ENCODE data around the gene PDZRN4.

The PDZRN4 gene

GRCh38 chr12:41479426-41479825 is 291.3 kb downstream of the PDZRN4 start:
- DNase-seq (ENCODE audit: low read depth) = no peak
- no peak overlapping the region for H3K4me3 ChIP-seq (ENCODE audit: low read length)
- TF ChIP-seq, protein P1, sequence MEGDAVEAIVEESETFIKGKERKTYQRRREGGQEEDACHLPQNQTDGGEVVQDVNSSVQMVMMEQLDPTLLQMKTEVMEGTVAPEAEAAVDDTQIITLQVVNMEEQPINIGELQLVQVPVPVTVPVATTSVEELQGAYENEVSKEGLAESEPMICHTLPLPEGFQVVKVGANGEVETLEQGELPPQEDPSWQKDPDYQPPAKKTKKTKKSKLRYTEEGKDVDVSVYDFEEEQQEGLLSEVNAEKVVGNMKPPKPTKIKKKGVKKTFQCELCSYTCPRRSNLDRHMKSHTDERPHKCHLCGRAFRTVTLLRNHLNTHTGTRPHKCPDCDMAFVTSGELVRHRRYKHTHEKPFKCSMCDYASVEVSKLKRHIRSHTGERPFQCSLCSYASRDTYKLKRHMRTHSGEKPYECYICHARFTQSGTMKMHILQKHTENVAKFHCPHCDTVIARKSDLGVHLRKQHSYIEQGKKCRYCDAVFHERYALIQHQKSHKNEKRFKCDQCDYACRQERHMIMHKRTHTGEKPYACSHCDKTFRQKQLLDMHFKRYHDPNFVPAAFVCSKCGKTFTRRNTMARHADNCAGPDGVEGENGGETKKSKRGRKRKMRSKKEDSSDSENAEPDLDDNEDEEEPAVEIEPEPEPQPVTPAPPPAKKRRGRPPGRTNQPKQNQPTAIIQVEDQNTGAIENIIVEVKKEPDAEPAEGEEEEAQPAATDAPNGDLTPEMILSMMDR (IDR thresholded peaks at IDR 0.05; ENCODE audit: insufficient read depth, low read depth, low read length, missing control alignments) = no peak

DNA sequence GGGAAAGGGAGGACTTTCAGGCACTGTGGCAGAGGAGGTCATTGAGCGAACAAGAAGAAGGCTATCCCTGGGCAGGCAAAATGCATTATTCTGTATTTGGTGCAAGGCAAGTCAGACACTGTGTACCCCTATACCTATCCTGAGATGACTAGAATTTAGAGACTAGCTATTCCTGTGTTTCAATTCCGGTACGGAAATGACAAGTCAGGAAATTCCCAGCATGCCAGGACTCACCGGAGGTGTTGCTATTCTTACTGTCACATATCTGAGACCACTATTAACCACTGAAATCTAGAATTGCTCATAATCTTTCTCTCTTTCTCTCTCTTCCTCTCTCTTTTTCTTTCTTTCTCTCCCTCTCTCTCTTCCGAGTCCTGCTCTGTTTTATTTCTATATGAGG is 297.1 kb downstream of the PDZRN4 start:
- TF ChIP-seq, protein P1 (IDR thresholded peaks at IDR 0.05; ENCODE audit: insufficient read depth, low read depth, low read length, missing control alignments) = no peak
- H3K4me3 ChIP-seq (ENCODE audit: low read length) = no peak overlapping the region
- peak; percentile 3 for DNase-seq (ENCODE audit: low read depth)

DNA sequence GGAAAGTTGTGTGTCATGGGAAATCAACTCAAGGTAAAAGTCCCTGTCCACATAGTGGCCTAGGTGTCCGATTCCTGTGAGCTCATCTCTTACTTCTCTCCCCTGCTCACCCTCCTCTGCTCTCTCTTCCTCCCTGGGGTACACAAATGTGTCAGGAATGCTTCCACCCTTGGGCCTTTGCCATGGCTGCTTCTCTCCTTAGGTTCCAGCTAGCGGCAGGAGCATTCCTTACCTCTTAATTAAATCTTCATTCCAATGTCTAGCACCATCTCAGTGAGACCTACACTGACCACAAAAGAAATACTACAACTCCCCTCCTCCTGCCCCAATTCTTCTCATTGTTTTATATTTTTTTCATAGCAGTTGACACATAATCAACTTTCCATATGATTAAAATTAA is 298.6 kb downstream of the PDZRN4 start:
- TF ChIP-seq, protein P1 (IDR thresholded peaks at IDR 0.05; ENCODE audit: insufficient read depth, low read depth, low read length, missing control alignments) = no peak
- DNase-seq (ENCODE audit: low read depth) = peak; percentile 15
- H3K4me3 ChIP-seq (ENCODE audit: low read length) = no peak overlapping the region

DNA sequence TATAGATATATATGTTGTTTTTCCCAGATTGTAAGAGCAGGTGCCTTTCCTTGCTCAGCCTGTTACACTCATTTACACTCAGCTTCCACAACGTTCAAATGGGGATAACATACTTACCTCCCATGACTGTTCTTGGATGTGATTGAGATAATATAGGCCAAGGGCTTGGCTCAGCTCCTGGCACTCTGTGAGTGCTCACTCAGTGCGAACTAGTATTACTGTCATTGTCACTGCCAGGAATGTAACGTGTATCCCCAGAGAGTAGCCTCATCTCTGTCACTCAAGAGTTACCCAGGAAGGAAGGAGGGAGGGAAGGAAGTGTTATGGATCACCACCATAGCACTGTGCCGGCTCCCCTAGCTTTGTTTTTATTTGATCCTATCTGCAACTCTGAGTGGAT is 307.9 kb downstream of the PDZRN4 start:
- H3K4me3 ChIP-seq (ENCODE audit: low read length) = no peak overlapping the region
- TF ChIP-seq, protein P1 (IDR thresholded peaks at IDR 0.05; ENCODE audit: insufficient read depth, low read depth, low read length, missing control alignments) = no peak
- DNase-seq (ENCODE audit: low read depth) = no peak

DNA sequence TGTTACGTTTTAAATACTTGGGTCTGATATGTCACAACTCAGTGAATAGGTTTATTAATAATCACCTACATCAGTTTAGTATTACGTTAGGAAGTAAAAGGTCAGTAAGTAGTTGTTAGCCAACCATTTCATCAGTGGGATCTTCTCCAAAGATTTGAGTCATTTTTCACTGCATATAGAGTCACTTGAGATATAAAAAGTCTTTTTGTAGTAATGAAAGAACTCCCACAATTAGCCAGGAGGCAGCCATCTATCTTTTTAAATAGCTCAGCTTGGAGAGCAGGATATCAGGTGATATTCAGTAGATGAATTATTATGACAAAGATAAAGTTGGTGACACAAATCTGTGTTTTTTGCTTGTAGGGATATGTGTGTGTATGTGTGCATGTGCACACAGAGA is 309.3 kb downstream of the PDZRN4 start:
- TF ChIP-seq, protein P1 (IDR thresholded peaks at IDR 0.05; ENCODE audit: insufficient read depth, low read depth, low read length, missing control alignments) = no peak
- H3K4me3 ChIP-seq (ENCODE audit: low read length) = no peak overlapping the region
- DNase-seq (ENCODE audit: low read depth) = no peak

GRCh38 chr12:41504976-41505375 is 316.9 kb downstream of the PDZRN4 start:
- no peak for DNase-seq (ENCODE audit: low read depth)
- H3K4me3 ChIP-seq (ENCODE audit: low read length) = no peak overlapping the region
- TF ChIP-seq, protein P1 (IDR thresholded peaks at IDR 0.05; ENCODE audit: insufficient read depth, low read depth, low read length, missing control alignments) = no peak

- peak; percentile 27 for DNase-seq (ENCODE audit: low read depth)
- H3K4me3 ChIP-seq (ENCODE audit: low read length) = no peak overlapping the region
- TF ChIP-seq, protein P1 (IDR thresholded peaks at IDR 0.05; ENCODE audit: insufficient read depth, low read depth, low read length, missing control alignments) = no peak
Observed at GRCh38 chr12:41507286-41507685, 319.2 kb downstream of the PDZRN4 start.

All from epithelial cell of esophagus (primary cell).